Left renal cortex interstitium (tissue), 4 donors: ENCODE measurements around the gene SH3RF1. TPM values are rescaled to one million over a fixed set of nuclear protein-coding genes. Genes with fewer than 3 reads are reported as not detected.

Experiments used
- DNase-seq, 4 donors: peaks; one replicate each; pipeline ENCODE4 v3.0.0-alpha.2; 2013; ENCODE audit warnings: low read depth in 4 of 4, low spot score in 2 of 4, missing footprints in 1 of 4
- polyA plus RNA-seq, 4 donors: library from polyadenylated mRNA; unstranded; fragments of 120-200 nt; gene quantifications; one replicate each; pipeline ENCODE4 v1.2.1, GENCODE V29; 2013; ENCODE audit not compliant: insufficient read length in 4 of 4

The SH3RF1 gene
- polyA plus RNA-seq, 4 donors = 27.6 to 35.9 (median 28.7) TPM

DNA sequence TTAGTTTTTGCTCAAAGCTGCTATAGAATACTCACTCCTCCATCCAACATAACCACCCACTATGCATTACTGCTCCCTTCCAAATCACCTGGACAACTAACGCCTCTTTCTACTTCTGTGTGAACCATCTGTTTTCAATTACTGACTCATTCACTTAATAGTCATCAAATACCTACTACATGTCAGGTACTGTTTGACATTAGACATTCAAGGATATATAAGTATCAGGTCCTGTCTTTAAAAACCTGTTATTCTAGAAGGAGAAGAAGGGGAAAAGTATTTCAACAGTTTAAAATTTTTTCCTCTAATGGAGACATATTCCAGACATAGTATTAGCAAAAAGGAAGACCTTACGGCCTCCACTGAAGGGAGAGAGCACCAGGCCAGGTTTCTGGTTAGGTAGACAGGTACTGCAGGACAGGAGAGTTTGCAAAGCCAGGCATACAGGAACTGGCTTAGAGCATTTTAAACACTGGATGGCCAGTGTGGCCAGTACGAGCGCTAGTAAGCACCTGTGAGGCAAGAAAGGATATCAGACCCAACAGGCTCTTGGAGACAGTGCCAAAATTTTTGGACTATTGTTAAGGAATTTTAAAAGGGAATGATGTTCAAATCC, 39.0 kb downstream of the SH3RF1 start:
- no peak for DNase-seq

GRCh38 chr4:169229571-169230028, 41.2 kb downstream of the SH3RF1 start:
- DNase-seq = no peak

DNA sequence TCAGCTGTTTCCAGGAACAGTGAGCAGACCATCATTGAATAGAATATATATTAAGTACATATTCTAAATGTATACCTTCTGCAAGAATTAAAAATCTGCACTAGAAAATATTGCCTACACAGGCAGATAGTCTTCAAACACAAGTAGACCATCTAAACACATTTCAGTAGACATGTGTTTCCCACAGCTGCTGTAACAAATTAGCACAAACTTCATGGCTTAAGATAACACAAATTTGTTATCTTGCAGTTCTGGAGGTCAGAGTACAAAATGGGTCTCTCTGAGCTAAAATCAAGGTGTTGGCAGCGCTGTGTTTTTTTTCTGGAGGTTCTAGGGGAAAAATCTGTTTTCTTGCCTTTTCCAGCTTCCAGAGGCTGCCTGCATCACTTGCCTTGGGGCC, 42.7 kb downstream of the SH3RF1 start:
- no peak for DNase-seq

- no peak for DNase-seq
Measured at GRCh38 chr4:169226565-169226964, 44.2 kb downstream of the SH3RF1 start.

- no peak for DNase-seq
Measured at GRCh38 chr4:169225812-169226211, 44.9 kb downstream of the SH3RF1 start.

DNA sequence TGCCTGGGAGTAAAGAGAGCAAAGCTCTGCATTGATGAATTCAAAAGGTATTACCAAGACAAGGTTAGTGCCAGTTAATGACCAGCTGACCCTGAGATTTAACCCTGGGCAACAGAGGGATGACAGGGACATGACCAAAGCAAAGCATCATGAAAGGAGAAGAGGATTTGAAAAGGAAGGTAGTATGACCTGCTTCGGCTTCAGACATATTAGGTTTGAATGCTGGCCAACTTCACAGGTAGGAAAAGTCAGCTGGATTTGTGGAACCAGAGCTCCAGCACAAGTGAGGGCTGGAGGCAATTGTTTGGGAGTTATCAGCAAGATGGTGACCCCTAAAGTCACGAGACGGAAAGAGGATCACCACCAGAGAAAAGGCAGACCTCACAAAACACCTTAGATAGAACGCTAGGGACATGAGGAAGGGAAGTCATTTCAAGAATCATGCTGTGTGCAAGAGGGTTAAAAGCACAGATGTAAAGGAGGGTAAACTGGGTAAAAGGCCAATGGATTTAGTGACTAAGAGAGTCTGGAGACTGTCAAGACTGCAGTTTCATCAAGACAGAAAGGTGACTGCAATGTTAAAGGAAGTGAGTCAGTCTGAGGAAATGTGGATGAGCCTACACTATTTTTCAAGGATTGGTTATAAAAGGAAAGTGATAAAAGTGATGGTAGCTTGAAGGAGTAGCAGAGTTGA, 45.6 kb downstream of the SH3RF1 start:
- DNase-seq = no peak

- DNase-seq = no peak
Measured at GRCh38 chr4:169222761-169223160, 48.0 kb downstream of the SH3RF1 start.

GRCh38 chr4:169221662-169222061, 49.1 kb downstream of the SH3RF1 start:
- DNase-seq = no peak

GRCh38 chr4:169220854-169221411, 49.8 kb downstream of the SH3RF1 start:
- no peak for DNase-seq

- no peak for DNase-seq
Measured at GRCh38 chr4:169220447-169220846, 50.3 kb downstream of the SH3RF1 start.

- no peak for DNase-seq
Measured at GRCh38 chr4:169219440-169219839, 51.3 kb downstream of the SH3RF1 start.

DNA sequence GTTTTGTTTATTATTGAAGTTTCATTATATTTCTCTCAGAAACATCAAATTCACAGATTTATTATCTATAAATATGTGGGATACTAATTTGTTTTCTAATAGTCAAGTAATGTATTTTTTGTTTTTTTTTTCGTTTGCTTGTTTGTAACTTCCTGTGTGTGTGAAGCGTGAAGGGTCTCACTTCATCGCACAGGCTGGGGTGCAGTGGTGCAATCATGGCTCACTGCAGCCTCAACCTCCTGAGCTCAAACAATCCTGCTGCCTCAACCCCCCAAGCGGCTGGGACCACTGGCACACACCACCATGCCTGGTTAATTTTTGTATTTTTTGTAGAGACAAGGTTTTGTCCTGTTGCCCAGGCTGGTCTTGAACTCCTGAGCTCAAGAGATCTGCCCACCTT, 55.1 kb downstream of the SH3RF1 start:
- no peak for DNase-seq

- no peak for DNase-seq
Measured at GRCh38 chr4:169212981-169213380, 57.8 kb downstream of the SH3RF1 start.

- DNase-seq = no peak
Measured at GRCh38 chr4:169210504-169211118, 60.1 kb downstream of the SH3RF1 start.

DNA sequence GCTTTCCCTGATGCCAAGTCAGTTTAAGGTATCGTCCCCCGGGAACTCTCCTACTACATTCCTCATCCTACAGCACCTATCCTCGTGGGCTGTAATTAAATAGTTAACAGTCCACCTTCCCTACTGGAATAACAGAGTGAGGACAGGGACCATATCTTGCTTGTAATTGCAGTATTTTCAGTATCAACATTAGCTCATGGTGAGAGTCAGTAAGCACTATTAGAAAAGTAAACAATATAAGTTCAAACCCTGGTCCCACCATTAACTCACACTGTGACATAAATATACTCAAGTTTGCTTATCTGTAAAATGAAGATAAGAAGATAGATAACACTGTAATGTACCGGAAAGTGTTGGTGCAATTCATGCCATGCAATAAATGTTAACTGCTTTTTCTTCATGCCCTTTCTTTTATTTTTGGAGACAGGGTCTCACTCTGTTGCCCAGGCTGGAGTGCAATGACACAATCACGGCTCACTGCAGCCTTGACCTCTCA, 61.3 kb downstream of the SH3RF1 start:
- DNase-seq = no peak

- DNase-seq = no peak
Measured at GRCh38 chr4:169208516-169208915, 62.2 kb downstream of the SH3RF1 start.

- no peak for DNase-seq
Measured at GRCh38 chr4:169208090-169208455, 62.7 kb downstream of the SH3RF1 start.

DNA sequence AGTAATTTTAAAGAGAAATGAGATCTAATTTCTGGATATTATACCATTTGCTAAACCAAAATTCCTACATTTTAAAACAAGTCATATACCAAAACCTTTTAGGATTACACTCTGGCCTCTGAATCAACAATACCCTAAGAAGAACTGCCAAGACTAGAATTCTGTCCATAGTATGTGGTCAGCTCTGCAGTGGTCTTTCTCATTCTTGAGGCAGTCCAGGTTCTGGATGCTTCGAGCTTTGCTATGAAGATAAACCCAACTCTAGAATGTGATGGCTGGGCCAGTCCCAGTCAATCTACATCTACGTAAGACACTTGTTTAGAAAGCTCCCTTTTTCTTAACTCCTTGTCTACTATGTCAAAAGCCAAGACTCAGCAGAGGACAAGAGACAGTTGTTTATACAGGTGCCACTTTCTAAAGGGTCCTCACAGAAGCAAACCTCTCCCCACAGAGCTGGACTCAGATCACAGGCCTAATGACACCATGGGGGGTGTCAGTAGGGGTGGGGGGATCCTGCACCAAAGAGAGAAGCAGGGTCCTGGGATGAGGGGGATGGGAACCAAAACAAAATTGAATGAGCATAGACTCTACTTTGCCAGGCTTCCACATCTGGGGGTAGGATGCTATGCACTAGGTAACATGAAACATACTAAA, 63.2 kb downstream of the SH3RF1 start:
- no peak for DNase-seq

DNA sequence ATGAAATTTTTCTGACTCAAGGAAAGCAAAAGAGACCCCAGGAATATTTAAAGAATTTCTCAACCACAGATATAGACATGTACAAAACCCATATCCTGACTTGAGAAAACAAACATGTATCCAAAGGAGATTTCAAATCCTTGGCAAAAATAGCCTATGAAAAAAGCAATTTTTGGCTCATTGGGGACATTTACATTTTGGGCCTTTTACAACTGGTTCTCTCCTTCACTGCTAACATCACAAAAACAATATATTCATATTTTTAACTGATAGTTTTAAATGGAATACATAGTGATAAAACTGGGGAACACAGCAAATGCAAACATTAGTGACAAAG, 65.0 kb downstream of the SH3RF1 start:
- no peak for DNase-seq

- no peak for DNase-seq
Measured at GRCh38 chr4:169205075-169205743, 65.5 kb downstream of the SH3RF1 start.

- DNase-seq = no peak
Measured at GRCh38 chr4:169203891-169204290, 66.9 kb downstream of the SH3RF1 start.
